Neuronal stem cell (in vitro differentiated cells): ENCODE data around the gene PLEKHA8.

Experiments used
- DNase-seq: peaks from one replicate; pipeline ENCODE4 v3.0.0-alpha.2; 2013; ENCODE audit warnings: low spot score
- H2AFZ ChIP-seq: one replicate; pipeline ENCODE4 v1.6.1; 2013; ENCODE audit warnings: mild to moderate bottlenecking, low read length, inconsistent platforms
- H2AK5ac ChIP-seq: 2 replicates; pipeline ENCODE4 v1.6.1; 2013; ENCODE audit warnings: low read depth, mild to moderate bottlenecking, inconsistent platforms, low read length, moderate library complexity, mixed read lengths
- H2BK120ac ChIP-seq: 2 replicates; pipeline ENCODE4 v1.6.1; 2013; ENCODE audit warnings: low read depth, mild to moderate bottlenecking, inconsistent platforms, low read length, moderate library complexity, mixed read lengths
- H2BK12ac ChIP-seq: one replicate; pipeline ENCODE4 v1.6.1; 2013; ENCODE audit warnings: low read length, inconsistent platforms
- H2BK15ac ChIP-seq: 2 replicates; pipeline ENCODE4 v1.6.1; 2013; ENCODE audit warnings: mild to moderate bottlenecking, low read length, inconsistent platforms, mixed read lengths
- H2BK5ac ChIP-seq: one replicate; pipeline ENCODE4 v1.6.1; 2013; ENCODE audit warnings: inconsistent platforms, mild to moderate bottlenecking, low read length, moderate library complexity
- H3K14ac ChIP-seq: one replicate; pipeline ENCODE4 v1.6.1; 2013; ENCODE audit warnings: low read length, inconsistent platforms
- H3K18ac ChIP-seq: 2 replicates; pipeline ENCODE4 v1.6.1; 2013; ENCODE audit warnings: low read length, inconsistent platforms
- H3K23ac ChIP-seq: 2 replicates; pipeline ENCODE4 v1.6.1; 2013; ENCODE audit warnings: low read depth, mild to moderate bottlenecking, mixed read lengths, low read length, inconsistent platforms; ENCODE audit not compliant: poor library complexity
- H3K27ac ChIP-seq: replicated peaks from 3 replicates; pipeline ENCODE4 v1.5.1; 2013; ENCODE audit warnings: low read length, inconsistent platforms
- H3K27me3 ChIP-seq, 3 experiments: 2 replicates each; pipeline ENCODE4 v1.6.1; 2013; ENCODE audit warnings: low read length in 3 of 3, mild to moderate bottlenecking in 2 of 3, inconsistent platforms in 1 of 3, low read depth in 1 of 3, mixed read lengths in 1 of 3, moderate library complexity in 1 of 3; ENCODE audit not compliant: control insufficient read depth in 3 of 3, insufficient read depth in 3 of 3
- H3K36me3 ChIP-seq, 2 donors: replicated peaks in 1 of 2; 2 replicates each; pipeline ENCODE4 v1.6.1; 2013; ENCODE audit warnings: low read length in 2 of 2; ENCODE audit not compliant: control insufficient read depth in 2 of 2, insufficient read depth in 2 of 2
- H3K4ac ChIP-seq: 2 replicates; pipeline ENCODE4 v1.6.1; 2013; ENCODE audit warnings: inconsistent platforms, mild to moderate bottlenecking, low read length, moderate library complexity
- H3K4me1 ChIP-seq, 2 donors: 1 replicate in 1 of 2; 2 replicates in 1 of 2; pipeline ENCODE4 v1.6.1; 2013; ENCODE audit warnings: low read length in 2 of 2, low read depth in 1 of 2; ENCODE audit not compliant: control insufficient read depth in 2 of 2, insufficient read depth in 1 of 2
- H3K4me2 ChIP-seq: one replicate; pipeline ENCODE4 v1.6.1; 2013; ENCODE audit warnings: mild to moderate bottlenecking, low read length, inconsistent platforms; ENCODE audit not compliant: insufficient read depth, poor library complexity, severe bottlenecking
- H3K4me3 ChIP-seq, 2 donors: 2 replicates each; pipeline ENCODE4 v1.5.1; 2013; ENCODE audit warnings: low read length in 2 of 2, mild to moderate bottlenecking in 2 of 2, inconsistent platforms in 1 of 2, moderate library complexity in 1 of 2
- H3K79me1 ChIP-seq: one replicate; pipeline ENCODE4 v1.6.1; 2013; ENCODE audit warnings: low read depth, mild to moderate bottlenecking, inconsistent platforms, low read length, moderate library complexity
- H3K9ac ChIP-seq: one replicate; pipeline ENCODE4 v1.6.1; 2013; ENCODE audit warnings: mild to moderate bottlenecking, low read depth, low read length, inconsistent platforms; ENCODE audit not compliant: poor library complexity
- H3K9me3 ChIP-seq, 2 donors: replicated peaks in 1 of 2; 2 replicates each; pipeline versions ENCODE3 to v1.6.1; 2013; ENCODE audit warnings: low read length in 2 of 2, mild to moderate bottlenecking in 2 of 2, inconsistent platforms in 1 of 2, low read depth in 1 of 2, mixed read lengths in 1 of 2, moderate library complexity in 1 of 2; ENCODE audit not compliant: control insufficient read depth in 2 of 2, insufficient read depth in 1 of 2
- H4K8ac ChIP-seq: one replicate; pipeline ENCODE4 v1.6.1; 2013; ENCODE audit warnings: low read depth, mild to moderate bottlenecking, inconsistent platforms, low read length, moderate library complexity
- H4K91ac ChIP-seq: one replicate; pipeline ENCODE4 v1.6.1; 2013; ENCODE audit warnings: low read length, low read depth, mild to moderate bottlenecking, inconsistent platforms; ENCODE audit not compliant: poor library complexity
- whole genome bisulfite sequencing, 2 donors: extraction: QIAGEN DNeasy Blood & Tissue Kit; methylation state at CpG; one replicate each; pipeline ENCODE4 v1.1.7; 2013; ENCODE audit warnings: missing lambda C conversion rate in 2 of 2, mixed read lengths in 1 of 2; ENCODE audit not compliant: insufficient read length in 2 of 2, insufficient replicate concordance in 1 of 2; ENCODE audit errors: extremely low coverage in 2 of 2; 5-methylcytosine and 5-hydroxymethylcytosine counted together

The PLEKHA8 gene

DNA sequence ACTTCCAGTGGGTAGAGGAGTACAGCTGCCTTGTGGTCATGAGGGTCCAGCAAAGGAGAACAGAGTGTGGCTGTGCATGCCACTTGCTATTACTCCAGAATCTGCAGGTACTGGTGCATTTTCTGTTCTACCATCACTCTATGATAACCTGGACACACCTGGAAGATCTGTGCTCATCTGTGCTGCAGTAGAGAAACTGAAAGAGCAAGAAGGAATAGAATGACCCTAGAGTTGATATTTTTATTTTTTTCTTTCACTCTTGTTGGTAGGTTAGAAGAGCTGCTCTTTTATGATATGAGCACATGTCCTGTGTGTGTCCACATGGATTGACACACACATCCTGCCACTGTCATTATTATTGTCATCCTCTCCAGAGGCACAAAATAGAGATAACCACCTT is 58.3 kb downstream of the PLEKHA8 start:
- H3K23ac ChIP-seq: no peak overlapping the region
- no peak overlapping the region for H2AK5ac ChIP-seq
- no peak overlapping the region for H2AFZ ChIP-seq
- H3K79me1 ChIP-seq: no peaks in the 10 kb centered on the region
- H4K8ac ChIP-seq: no peak overlapping the region
- peaks cover 7 to 55% of the 10 kb centered on the region in 2 donors for H3K36me3 ChIP-seq
- H2BK5ac ChIP-seq: no peak overlapping the region
- no peak overlapping the region for H4K91ac ChIP-seq
- no peaks in the 10 kb centered on the region for H3K4me1 ChIP-seq
- no peak overlapping the region for H3K4ac ChIP-seq
- H3K27me3 ChIP-seq: no peaks in the 10 kb centered on the region
- H3K4me2 ChIP-seq: no peak overlapping the region
- H2BK15ac ChIP-seq: no peak overlapping the region
- no peak overlapping the region for H3K4me3 ChIP-seq
- no peak for DNase-seq
- no peak overlapping the region for H2BK120ac ChIP-seq
- H3K9me3 ChIP-seq: no peaks in the 10 kb centered on the region
- no peak overlapping the region for H3K18ac ChIP-seq
- no peak overlapping the region for H3K27ac ChIP-seq
- no peak overlapping the region for H3K14ac ChIP-seq
- no peak overlapping the region for H2BK12ac ChIP-seq
- no peak overlapping the region for H3K9ac ChIP-seq

DNA sequence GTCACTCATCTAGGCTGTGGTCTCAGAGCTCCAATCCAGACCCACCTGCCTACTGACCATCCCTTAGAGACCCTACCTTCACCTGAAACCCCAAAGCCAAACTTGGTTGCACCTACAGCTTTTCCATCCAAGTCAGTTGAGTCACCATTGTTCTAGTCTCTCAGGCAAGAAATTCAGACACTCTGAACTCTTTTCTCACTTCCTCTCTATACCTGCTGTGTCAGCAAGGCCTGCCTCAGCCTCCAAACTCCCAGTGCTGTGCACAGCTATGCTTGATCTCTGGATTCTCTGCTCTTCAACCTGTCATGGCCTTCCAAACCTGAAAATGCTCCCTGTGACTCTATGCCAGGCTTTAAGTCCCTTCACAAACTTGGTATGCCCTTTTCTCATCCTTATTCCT is 59.2 kb downstream of the PLEKHA8 start:
- Histone ChIP-seq H4K91ac (no peak overlapping the region), H3K18ac (no peak overlapping the region), H3K27ac (no peak overlapping the region), H3K9me3 (no peaks in the 10 kb centered on the region), H3K9ac (no peak overlapping the region), H2AK5ac (no peak overlapping the region), H3K4me3 (no peak overlapping the region), H2BK12ac (no peak overlapping the region), H2AFZ (no peak overlapping the region), H3K23ac (no peak overlapping the region), H3K14ac (no peak overlapping the region), H3K36me3 (peaks cover 6 to 49% of the 10 kb centered on the region in 2 donors), H3K27me3 (no peaks in the 10 kb centered on the region), H2BK5ac (no peak overlapping the region), H3K79me1 (no peaks in the 10 kb centered on the region), H3K4ac (no peak overlapping the region), H2BK120ac (no peak overlapping the region), H4K8ac (no peak overlapping the region), H3K4me2 (no peak overlapping the region), H2BK15ac (no peak overlapping the region), H3K4me1 (no peaks in the 10 kb centered on the region)
- DNase-seq: no peak

DNA sequence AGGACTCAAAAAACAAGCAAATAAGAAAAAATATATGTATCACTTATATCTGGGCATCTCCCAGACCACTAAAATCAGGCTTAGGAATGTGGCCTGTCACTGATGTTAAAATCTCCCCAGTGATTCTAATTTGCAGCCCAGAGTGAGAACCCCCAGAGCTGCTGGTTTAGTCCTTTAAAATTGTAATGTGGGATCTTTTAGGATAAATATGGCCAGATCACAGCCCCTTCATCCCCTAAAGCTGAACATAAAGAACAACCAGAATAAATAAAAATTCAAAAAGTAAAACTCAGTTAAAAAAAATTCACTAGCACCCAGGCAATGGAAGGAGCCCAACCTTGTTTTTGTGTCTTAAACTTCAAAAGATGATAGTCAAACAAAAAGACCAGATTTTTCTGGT is 60.1 kb downstream of the PLEKHA8 start:
- Histone ChIP-seq H3K23ac (no peak overlapping the region), H2BK120ac (no peak overlapping the region), H3K27me3 (no peaks in the 10 kb centered on the region), H3K18ac (no peak overlapping the region), H3K79me1 (no peaks in the 10 kb centered on the region), H4K8ac (no peak overlapping the region), H3K4me1 (no peaks in the 10 kb centered on the region), H2BK5ac (no peak overlapping the region), H4K91ac (no peak overlapping the region), H3K14ac (no peak overlapping the region), H2BK15ac (no peak overlapping the region), H2AFZ (no peak overlapping the region), H3K9me3 (no peaks in the 10 kb centered on the region), H3K36me3 (peaks cover 9 to 53% of the 10 kb centered on the region in 2 donors), H3K4me2 (no peak overlapping the region), H3K9ac (no peak overlapping the region), H3K27ac (no peak overlapping the region), H3K4me3 (no peak overlapping the region), H3K4ac (no peak overlapping the region), H2AK5ac (no peak overlapping the region), H2BK12ac (no peak overlapping the region)
- no peak for DNase-seq

DNA sequence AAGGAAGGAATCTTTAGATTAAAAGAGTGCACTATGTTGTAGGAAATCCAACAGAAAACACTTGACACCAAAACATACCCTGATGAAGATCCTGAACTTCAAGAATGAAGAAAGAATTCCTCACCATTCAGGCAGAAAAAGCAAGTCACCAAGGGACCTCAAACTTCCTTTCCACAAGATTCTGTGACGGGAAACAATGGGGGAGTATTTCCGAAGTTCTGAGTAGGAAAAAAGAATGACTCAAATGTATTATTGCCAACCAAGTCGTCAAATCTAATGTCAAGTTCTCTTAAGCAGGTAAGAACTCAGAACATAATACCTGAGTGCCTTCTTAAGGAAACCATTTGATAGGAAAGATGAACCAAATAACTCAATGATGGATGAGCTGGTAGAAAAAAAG is 61.9 kb downstream of the PLEKHA8 start:
- H3K4ac ChIP-seq: no peak overlapping the region
- peaks cover 11 to 43% of the 10 kb centered on the region in 2 donors for H3K36me3 ChIP-seq
- no peak overlapping the region for H2BK120ac ChIP-seq
- H3K23ac ChIP-seq: no peak overlapping the region
- no peak overlapping the region for H3K4me2 ChIP-seq
- no peak overlapping the region for H2BK5ac ChIP-seq
- H2BK15ac ChIP-seq: no peak overlapping the region
- no peak overlapping the region for H3K9ac ChIP-seq
- no peak overlapping the region for H3K18ac ChIP-seq
- no peak overlapping the region for H4K8ac ChIP-seq
- no peaks in the 10 kb centered on the region for H3K79me1 ChIP-seq
- H3K27me3 ChIP-seq: no peaks in the 10 kb centered on the region
- no peak overlapping the region for H3K27ac ChIP-seq
- H3K4me3 ChIP-seq: no peak overlapping the region
- no peak overlapping the region for H3K14ac ChIP-seq
- H2BK12ac ChIP-seq: no peak overlapping the region
- H2AK5ac ChIP-seq: no peak overlapping the region
- no peaks in the 10 kb centered on the region for H3K9me3 ChIP-seq
- DNase-seq: no peak
- no peaks in the 10 kb centered on the region for H3K4me1 ChIP-seq
- no peak overlapping the region for H2AFZ ChIP-seq
- no peak overlapping the region for H4K91ac ChIP-seq
- WGBS, 2 donors: no CpG with 5 or more reads among the region's 3 CpGs
